H1 (cell line): Measurements from ENCODE around the gene FGF18. TPM values are rescaled to one million over a fixed set of nuclear protein-coding genes. Genes with fewer than 3 reads are reported as not detected.
A peak's percentile ranks its signal among the peaks of the same experiment; 100 is the strongest.

ENCODE experiments used
- ASH2L ChIP-seq: fragments of 200-600, 300-600 bp; sonication (generic); IDR thresholded peaks from one replicate; pipeline ENCODE4 v1.7.1; 2017; ENCODE audit warnings: low read length
- ATF3 ChIP-seq: IDR thresholded peaks from 2 replicates; pipeline ENCODE4 v1.6.1; 2011; ENCODE audit warnings: low read depth, mild to moderate bottlenecking, low read length; ENCODE audit not compliant: insufficient read depth
- BCL11A ChIP-seq, 2 experiments: IDR thresholded peaks; one replicate each; pipeline ENCODE4 v1.6.1; 2011; ENCODE audit warnings: low read depth in 2 of 2, low read length in 2 of 2, mild to moderate bottlenecking in 2 of 2
- CEBPB ChIP-seq: IDR thresholded peaks from 2 replicates; pipeline ENCODE4 v1.6.1; 2012; ENCODE audit warnings: low read depth, low read length
- CHD1 ChIP-seq: IDR thresholded peaks from 2 replicates; pipeline ENCODE4 v1.6.1; 2012; ENCODE audit warnings: low read depth, low read length, improper control_type of control experiment
- CREB1 ChIP-seq: IDR thresholded peaks from 2 replicates; pipeline ENCODE4 v1.6.1; 2012; ENCODE audit warnings: inconsistent platforms
- CTBP2 ChIP-seq: IDR thresholded peaks from 2 replicates; pipeline ENCODE4 v1.7.0; 2011; ENCODE audit warnings: borderline replicate concordance, mild to moderate bottlenecking, moderate library complexity, mixed read lengths, low read length; ENCODE audit not compliant: insufficient read depth, insufficient read length
- CTCF ChIP-seq, 3 experiments: IDR thresholded peaks; 1 replicate in 2 of 3; 2 replicates in 1 of 3; pipeline versions ENCODE4 v1.5.1 to v1.6.1; 2011; ENCODE audit warnings: low read length in 3 of 3, mild to moderate bottlenecking in 3 of 3, inconsistent platforms in 2 of 3, low read depth in 1 of 3, moderate library complexity in 1 of 3; ENCODE audit not compliant: insufficient read depth in 1 of 3; ENCODE audit errors: control extremely low read depth in 1 of 3
- EGR1 ChIP-seq: IDR thresholded peaks from 2 replicates; pipeline ENCODE4 v1.6.1; 2011; ENCODE audit warnings: low read depth, low read length, borderline replicate concordance
- EP300 ChIP-seq, 2 experiments: IDR thresholded peaks; 1 replicate in 1 of 2; 2 replicates in 1 of 2; pipeline ENCODE4 v1.6.1; 2011 to 2012; ENCODE audit warnings: low read depth in 2 of 2, low read length in 2 of 2, mild to moderate bottlenecking in 2 of 2, borderline replicate concordance in 1 of 2, inconsistent platforms in 1 of 2, moderate library complexity in 1 of 2
- HDAC6 ChIP-seq: IDR thresholded peaks from one replicate; pipeline ENCODE4 v1.7.1; 2012; ENCODE audit warnings: low read depth, mild to moderate bottlenecking, inconsistent platforms, low read length, moderate library complexity
- KDM4A ChIP-seq: IDR thresholded peaks from one replicate; pipeline ENCODE4 v1.7.1; 2012; ENCODE audit warnings: low read depth, mild to moderate bottlenecking, moderate library complexity, low read length, inconsistent platforms; ENCODE audit not compliant: severe bottlenecking
- MAFK ChIP-seq: IDR thresholded peaks from 2 replicates; pipeline ENCODE4 v1.6.1; 2012; ENCODE audit warnings: low read depth, mild to moderate bottlenecking, improper control_type of control experiment, low read length
- RNF2 ChIP-seq: fragments of 200-900, 300-1000 bp; sonication (generic); IDR thresholded peaks from 2 replicates; pipeline ENCODE4 v1.7.1; 2016; ENCODE audit warnings: borderline replicate concordance, low read depth, mild to moderate bottlenecking, antibody characterized with exemption, low read length; ENCODE audit not compliant: poor library complexity, severe bottlenecking; ENCODE audit errors: missing control alignments
- SAP30 ChIP-seq: fragments of 300-600 bp; sonication (generic); IDR thresholded peaks from 2 replicates; pipeline ENCODE4 v1.7.1; 2012; ENCODE audit warnings: low read length, moderate library complexity, mild to moderate bottlenecking, inconsistent platforms; ENCODE audit not compliant: insufficient read depth, insufficient replicate concordance
- SP4 ChIP-seq: IDR thresholded peaks from 2 replicates; pipeline ENCODE4 v1.6.1; 2012; ENCODE audit warnings: low read length, inconsistent platforms
- SRF ChIP-seq: IDR thresholded peaks from 2 replicates; pipeline ENCODE4 v1.6.1; 2011; ENCODE audit warnings: mild to moderate bottlenecking, low read depth, low read length, moderate library complexity
- TAF7 ChIP-seq: optimal IDR thresholded peaks from 2 replicates; pipeline ENCODE3; 2011; ENCODE audit warnings: low read depth, mild to moderate bottlenecking, inconsistent platforms, low read length, moderate library complexity, borderline replicate concordance
- TBP ChIP-seq: IDR thresholded peaks from 2 replicates; pipeline ENCODE4 v1.6.1; 2011; ENCODE audit warnings: low read depth, low read length, improper control_type of control experiment
- TEAD4 ChIP-seq: IDR thresholded peaks from 2 replicates; pipeline ENCODE4 v1.6.1; 2012; ENCODE audit warnings: low read depth, low read length, inconsistent platforms, mixed read lengths
- ZNF274 ChIP-seq: IDR thresholded peaks from 2 replicates; pipeline ENCODE4 v1.7.0; 2012; ENCODE audit warnings: low read length, borderline replicate concordance; ENCODE audit errors: extremely low read depth
- polyA plus RNA-seq, 7 experiments: library from polyadenylated mRNA; depleted of rRNA in 3 of 7; stranded (reverse) in 5 of 7; unstranded in 2 of 7; fragments of >200 nt in 5 of 7; fragments of 200-250 nt in 2 of 7; gene quantifications; 1 replicate in 5 of 7; 2 replicates in 1 of 7; 4 replicates in 1 of 7; pipeline versions ENCODE4 v1.2.1 to v1.2.3, GENCODE V29; 2011 to 2013; ENCODE audit warnings: missing spikeins in 2 of 7, mixed read lengths in 2 of 7
- total RNA-seq: library from RNA; stranded (reverse); fragmentation: NEBNext Ultra II Directional; extraction: Animal tissue kit (Norgen Biotek cat#: 25700); gene quantifications from 2 replicates; pipeline ENCODE4 v1.2.1, GENCODE V29; 2021

Gene FGF18
- total and polyA plus RNA-seq, 2 of the 8 experiments (the other 6 are each of a cell fraction or from before 2014, with no cell fraction given): 0.54 to 1.3 TPM

- TF ChIP-seq SRF (no peak), BCL11A (IDR thresholded peaks at IDR 0.05; ENCODE audit: low read depth in 2 of 2, low read length in 2 of 2) (no peak), EP300 (IDR thresholded peaks at IDR 0.05; ENCODE audit: borderline replicate concordance in 1 of 2, low read depth in 2 of 2, low read length in 2 of 2) (peak in 1 of 2 experiments; percentile 30; a peak in 1 of 3 replicates), ATF3 (no peak), HDAC6 (no peak), ZNF274 (no peak), KDM4A (no peak), RNF2 (no peak), CHD1 (no peak; the same call in 1 of the 2 replicates), CTCF (IDR thresholded peaks at IDR 0.05; ENCODE audit: control extremely low read depth in 1 of 3, insufficient read depth in 1 of 3, low read depth in 1 of 3, low read length in 3 of 3) (no peak), CTBP2 (no peak), EGR1 (peak; percentile 38; the same call in 1 of the 2 replicates), TAF7 (peak; percentile 65), SAP30 (no peak), MAFK (no peak), TBP (peak; percentile 97), TEAD4 (no peak; the same call in 1 of the 2 replicates), CEBPB (no peak), SP4 (no peak), ASH2L (peak; percentile 55), CREB1 (peak; percentile 46)
These were observed 32.0 kb upstream of the FGF18 start, which contains the start of gene NPM1 (continued) for GRCh38 chr5:171387345-171387969.
